Measurements from ENCODE around the gene JARID2.

JARID2 gene

GRCh38 chr6:15364401-15365037 is 118.7 kb downstream of the JARID2 start:
- Histone ChIP-seq H3K9me3 (ENCODE audit: low read depth, low read length) (no peaks in the 10 kb centered on the region), H3K9ac (ENCODE audit: insufficient read length) (no peak overlapping the region), H3K4me3 (peak overlapping the region; percentile 61), H3K27ac (peak overlapping the region; percentile 77), H3K36me3 (ENCODE audit: insufficient read depth, low read length) (peaks cover 15% of the 10 kb centered on the region)
- TF ChIP-seq EZH2 (IDR thresholded peaks at IDR 0.05) (no peak), FOXP2 (optimal IDR thresholded peaks at IDR 0.05; ENCODE audit: control extremely low read depth, extremely low read length, insufficient read depth) (no peak), POLR2AphosphoS5 (IDR thresholded peaks at IDR 0.05; ENCODE audit: borderline replicate concordance, low read depth, low read length) (no peak)
- peak; percentile 66 for DNase-seq (ENCODE audit: low read depth, low spot score)

- peak; percentile 83 for DNase-seq (ENCODE audit: low read depth, low spot score)
- Histone ChIP-seq H3K9me3 (ENCODE audit: low read depth, low read length) (no peaks in the 10 kb centered on the region), H3K27ac (peak overlapping the region; percentile 77; the same call in 1 of the 2 replicates), H3K4me3 (peak overlapping the region; percentile 61), H3K9ac (ENCODE audit: insufficient read length) (no peak overlapping the region), H3K36me3 (ENCODE audit: insufficient read depth, low read length) (peaks cover 15% of the 10 kb centered on the region)
- no peak for TF ChIP-seq EZH2 (IDR thresholded peaks at IDR 0.05)
- TF ChIP-seq POLR2AphosphoS5 (IDR thresholded peaks at IDR 0.05; ENCODE audit: borderline replicate concordance, low read depth, low read length) = peak; percentile 66; the same call in 1 of the 2 replicates
- TF ChIP-seq FOXP2 (optimal IDR thresholded peaks at IDR 0.05; ENCODE audit: control extremely low read depth, extremely low read length, insufficient read depth) = peak; percentile 82
Measured at GRCh38 chr6:15365273-15365687, 119.4 kb downstream of the JARID2 start.

GRCh38 chr6:15366003-15366535 is 120.2 kb downstream of the JARID2 start:
- Histone ChIP-seq H3K9ac (ENCODE audit: insufficient read length) (no peak overlapping the region), H3K36me3 (ENCODE audit: insufficient read depth, low read length) (peaks cover 15% of the 10 kb centered on the region), H3K27ac (peak overlapping the region; percentile 2; the same call in 1 of the 2 replicates), H3K4me3 (peak overlapping the region; percentile 61), H3K9me3 (ENCODE audit: low read depth, low read length) (no peaks in the 10 kb centered on the region)
- no peak for TF ChIP-seq POLR2AphosphoS5 (IDR thresholded peaks at IDR 0.05; ENCODE audit: borderline replicate concordance, low read depth, low read length)
- no peak for TF ChIP-seq EZH2 (IDR thresholded peaks at IDR 0.05)
- TF ChIP-seq FOXP2 (optimal IDR thresholded peaks at IDR 0.05; ENCODE audit: control extremely low read depth, extremely low read length, insufficient read depth) = no peak
- DNase-seq (ENCODE audit: low read depth, low spot score) = no peak

- H3K9me3 ChIP-seq (ENCODE audit: low read depth, low read length) = no peaks in the 10 kb centered on the region
- H3K9ac ChIP-seq (ENCODE audit: insufficient read length) = no peak overlapping the region
- no peak for DNase-seq (ENCODE audit: low read depth, low spot score)
- H3K27ac ChIP-seq = no peak overlapping the region
- TF ChIP-seq EZH2 (IDR thresholded peaks at IDR 0.05) = no peak
- TF ChIP-seq POLR2AphosphoS5 (IDR thresholded peaks at IDR 0.05; ENCODE audit: borderline replicate concordance, low read depth, low read length) = no peak
- TF ChIP-seq FOXP2 (optimal IDR thresholded peaks at IDR 0.05; ENCODE audit: control extremely low read depth, extremely low read length, insufficient read depth) = no peak
- peaks cover 15% of the 10 kb centered on the region for H3K36me3 ChIP-seq (ENCODE audit: insufficient read depth, low read length)
- no peak overlapping the region for H3K4me3 ChIP-seq
Measured at GRCh38 chr6:15366879-15367278, 121.0 kb downstream of the JARID2 start.

GRCh38 chr6:15368186-15368585 is 122.3 kb downstream of the JARID2 start:
- TF ChIP-seq FOXP2 (optimal IDR thresholded peaks at IDR 0.05; ENCODE audit: control extremely low read depth, extremely low read length, insufficient read depth) = no peak
- TF ChIP-seq EZH2 (IDR thresholded peaks at IDR 0.05) = no peak
- TF ChIP-seq POLR2AphosphoS5 (IDR thresholded peaks at IDR 0.05; ENCODE audit: borderline replicate concordance, low read depth, low read length) = no peak
- no peaks in the 10 kb centered on the region for H3K9me3 ChIP-seq (ENCODE audit: low read depth, low read length)
- DNase-seq (ENCODE audit: low read depth, low spot score) = no peak
- no peak overlapping the region for H3K4me3 ChIP-seq
- peaks cover 15% of the 10 kb centered on the region for H3K36me3 ChIP-seq (ENCODE audit: insufficient read depth, low read length)
- no peak overlapping the region for H3K27ac ChIP-seq
- H3K9ac ChIP-seq (ENCODE audit: insufficient read length) = no peak overlapping the region

GRCh38 chr6:15368873-15369272 is 123.0 kb downstream of the JARID2 start:
- Histone ChIP-seq H3K4me3 (no peak overlapping the region), H3K9me3 (ENCODE audit: low read depth, low read length) (no peaks in the 10 kb centered on the region), H3K27ac (no peak overlapping the region), H3K9ac (ENCODE audit: insufficient read length) (no peak overlapping the region), H3K36me3 (ENCODE audit: insufficient read depth, low read length) (peaks cover 15% of the 10 kb centered on the region)
- TF ChIP-seq EZH2 (IDR thresholded peaks at IDR 0.05) (no peak), POLR2AphosphoS5 (IDR thresholded peaks at IDR 0.05; ENCODE audit: borderline replicate concordance, low read depth, low read length) (no peak), FOXP2 (optimal IDR thresholded peaks at IDR 0.05; ENCODE audit: control extremely low read depth, extremely low read length, insufficient read depth) (no peak)
- no peak for DNase-seq (ENCODE audit: low read depth, low spot score)

GRCh38 chr6:15369838-15370237 is 124.0 kb downstream of the JARID2 start:
- peaks cover 23% of the 10 kb centered on the region for H3K36me3 ChIP-seq (ENCODE audit: insufficient read depth, low read length)
- H3K27ac ChIP-seq = no peak overlapping the region; the same call in 1 of the 2 replicates
- no peak overlapping the region for H3K9ac ChIP-seq (ENCODE audit: insufficient read length)
- peak; percentile 65 for DNase-seq (ENCODE audit: low read depth, low spot score)
- H3K9me3 ChIP-seq (ENCODE audit: low read depth, low read length) = no peaks in the 10 kb centered on the region
- TF ChIP-seq FOXP2 (optimal IDR thresholded peaks at IDR 0.05; ENCODE audit: control extremely low read depth, extremely low read length, insufficient read depth) = peak; percentile 67
- no peak for TF ChIP-seq EZH2 (IDR thresholded peaks at IDR 0.05)
- peak overlapping the region; percentile 41 for H3K4me3 ChIP-seq

GRCh38 chr6:15370733-15371671 is 125.1 kb downstream of the JARID2 start:
- Histone ChIP-seq H3K9me3 (ENCODE audit: low read depth, low read length) (no peaks in the 10 kb centered on the region), H3K4me3 (no peak overlapping the region), H3K9ac (ENCODE audit: insufficient read length) (no peak overlapping the region), H3K36me3 (ENCODE audit: insufficient read depth, low read length) (peaks cover 34% of the 10 kb centered on the region), H3K27ac (no peak overlapping the region)
- no peak for DNase-seq (ENCODE audit: low read depth, low spot score)
- TF ChIP-seq EZH2 (IDR thresholded peaks at IDR 0.05) (no peak), FOXP2 (optimal IDR thresholded peaks at IDR 0.05; ENCODE audit: control extremely low read depth, extremely low read length, insufficient read depth) (no peak), POLR2AphosphoS5 (IDR thresholded peaks at IDR 0.05; ENCODE audit: borderline replicate concordance, low read depth, low read length) (no peak)
